Coronary artery (tissue), 2 donors: Measurements from ENCODE around the gene KRTCAP2.

Experiments
- DNase-seq: peaks from one replicate; pipeline ENCODE4 v3.0.0-alpha.2; 2017; ENCODE audit warnings: low spot score
- H3K27ac ChIP-seq, 2 donors: fragments of 200-600 bp; sonication (generic); one replicate each; pipeline ENCODE4 v1.5.1; 2016 to 2019
- H3K4me3 ChIP-seq: fragments of 200-600 bp; sonication (generic); 2 replicates; pipeline ENCODE4 v1.5.1; 2016; ENCODE audit warnings: mild to moderate bottlenecking, moderate library complexity
- TF ChIP-seq, protein P1 (sequence below): fragments of 200-600 bp; sonication (generic); IDR thresholded peaks from one replicate; pipeline ENCODE4 v1.5.1; 2019; ENCODE audit warnings: antibody characterized with exemption

KRTCAP2 gene

GRCh38 chr1:155136748-155137147 is 36.4 kb downstream of the KRTCAP2 start:
- TF ChIP-seq, protein P1, sequence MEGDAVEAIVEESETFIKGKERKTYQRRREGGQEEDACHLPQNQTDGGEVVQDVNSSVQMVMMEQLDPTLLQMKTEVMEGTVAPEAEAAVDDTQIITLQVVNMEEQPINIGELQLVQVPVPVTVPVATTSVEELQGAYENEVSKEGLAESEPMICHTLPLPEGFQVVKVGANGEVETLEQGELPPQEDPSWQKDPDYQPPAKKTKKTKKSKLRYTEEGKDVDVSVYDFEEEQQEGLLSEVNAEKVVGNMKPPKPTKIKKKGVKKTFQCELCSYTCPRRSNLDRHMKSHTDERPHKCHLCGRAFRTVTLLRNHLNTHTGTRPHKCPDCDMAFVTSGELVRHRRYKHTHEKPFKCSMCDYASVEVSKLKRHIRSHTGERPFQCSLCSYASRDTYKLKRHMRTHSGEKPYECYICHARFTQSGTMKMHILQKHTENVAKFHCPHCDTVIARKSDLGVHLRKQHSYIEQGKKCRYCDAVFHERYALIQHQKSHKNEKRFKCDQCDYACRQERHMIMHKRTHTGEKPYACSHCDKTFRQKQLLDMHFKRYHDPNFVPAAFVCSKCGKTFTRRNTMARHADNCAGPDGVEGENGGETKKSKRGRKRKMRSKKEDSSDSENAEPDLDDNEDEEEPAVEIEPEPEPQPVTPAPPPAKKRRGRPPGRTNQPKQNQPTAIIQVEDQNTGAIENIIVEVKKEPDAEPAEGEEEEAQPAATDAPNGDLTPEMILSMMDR: no peak
- H3K4me3 ChIP-seq: peak overlapping the region; percentile 97
- peak; percentile 71 for DNase-seq
- H3K27ac ChIP-seq: peak overlapping the region in 1 of 2 donors; percentile 100

DNA sequence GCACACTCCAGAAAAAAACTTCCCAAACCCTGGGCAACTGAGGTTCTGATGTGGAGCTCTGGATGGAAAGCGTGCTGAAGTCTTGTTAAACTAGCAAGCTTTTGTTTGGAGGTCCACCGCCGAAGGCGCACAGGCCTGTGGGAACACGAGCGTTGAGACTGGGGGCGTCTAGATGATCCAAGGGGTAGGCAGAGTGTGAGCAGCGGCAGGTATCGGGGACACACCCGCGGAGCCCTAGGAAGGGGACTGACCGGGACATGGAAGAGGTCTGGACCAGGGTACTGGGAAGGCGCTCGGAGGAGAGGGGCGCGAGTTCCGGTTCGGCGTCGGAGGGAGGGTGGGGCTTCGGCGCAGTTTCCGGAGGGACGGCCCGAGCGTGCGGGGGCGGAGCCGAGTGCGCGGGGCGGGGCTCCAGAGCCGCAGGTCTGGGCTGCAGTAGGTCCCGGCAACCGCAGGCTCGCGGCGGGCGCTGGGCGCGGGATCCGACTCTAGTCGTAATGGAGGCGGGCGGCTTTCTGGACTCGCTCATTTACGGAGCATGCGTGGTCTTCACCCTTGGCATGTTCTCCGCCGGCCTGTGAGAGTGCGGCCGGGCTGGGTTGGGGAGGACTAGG is 37.6 kb downstream of the KRTCAP2 start, which contains the start of gene SLC50A1:
Gene SLC50A1, plus strand, starts transcription at position 438 of the 614 bp plus-strand sequence. Its CDS starts 60 bp downstream, at position 498.
- TF ChIP-seq, protein P1: peak; percentile 20
- peak; percentile 98 for DNase-seq
- Histone ChIP-seq H3K27ac (peak within 1 kb of the TSS; percentile 87 to 100), H3K4me3 (peak within 1 kb of the TSS; percentile 97)

GRCh38 chr1:155134880-155135414 is 38.2 kb downstream of the KRTCAP2 start:
- DNase-seq: peak; percentile 99
- Histone ChIP-seq H3K4me3 (peak overlapping the region; percentile 97), H3K27ac (peak overlapping the region; percentile 87 to 100)
- TF ChIP-seq, protein P1: no peak

- TF ChIP-seq, protein P1: no peak
- Histone ChIP-seq H3K27ac (peak overlapping the region; percentile 87 to 100), H3K4me3 (peak overlapping the region; percentile 97)
- DNase-seq: peak; percentile 73
These were observed 38.8 kb downstream of the KRTCAP2 start for GRCh38 chr1:155134322-155134721.

GRCh38 chr1:155133799-155134281 is 39.3 kb downstream of the KRTCAP2 start:
- Histone ChIP-seq H3K4me3 (no peak overlapping the region), H3K27ac (peak overlapping the region; percentile 87 to 100)
- TF ChIP-seq, protein P1: no peak
- peak; percentile 72 for DNase-seq

DNA sequence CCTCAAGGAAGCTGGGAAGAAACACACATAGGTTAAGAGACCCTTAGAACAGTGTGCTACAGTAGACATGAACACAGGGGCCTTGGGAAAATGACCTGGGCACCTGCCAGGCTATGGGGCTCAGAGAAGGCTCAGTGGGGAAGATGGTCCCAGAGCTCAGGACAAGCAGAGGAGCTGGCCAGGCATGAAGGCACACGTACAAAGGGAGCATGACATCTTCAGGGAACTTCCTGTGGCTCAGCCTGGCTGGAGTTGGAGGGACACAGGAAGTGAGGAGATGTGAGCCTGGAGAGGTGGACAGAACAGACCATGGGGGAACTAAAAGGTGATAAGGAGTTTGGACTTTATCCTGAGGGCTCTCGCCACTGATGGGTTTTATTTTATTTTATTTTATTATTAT is 41.2 kb downstream of the KRTCAP2 start:
- no peak overlapping the region for H3K4me3 ChIP-seq
- DNase-seq: no peak
- TF ChIP-seq, protein P1: no peak
- H3K27ac ChIP-seq: no peak overlapping the region

DNA sequence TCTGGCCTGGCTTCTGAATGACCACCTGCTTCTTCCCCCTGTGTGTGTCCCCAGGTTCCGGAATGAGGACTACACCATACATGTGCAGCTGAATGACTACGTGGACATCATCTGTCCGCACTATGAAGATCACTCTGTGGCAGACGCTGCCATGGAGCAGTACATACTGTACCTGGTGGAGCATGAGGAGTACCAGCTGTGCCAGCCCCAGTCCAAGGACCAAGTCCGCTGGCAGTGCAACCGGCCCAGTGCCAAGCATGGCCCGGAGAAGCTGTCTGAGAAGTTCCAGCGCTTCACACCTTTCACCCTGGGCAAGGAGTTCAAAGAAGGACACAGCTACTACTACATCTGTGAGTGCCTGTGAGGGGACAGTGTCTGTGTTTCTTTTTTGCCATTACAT is 41.8 kb downstream of the KRTCAP2 start:
- Histone ChIP-seq H3K4me3 (no peak overlapping the region), H3K27ac (no peak overlapping the region)
- TF ChIP-seq, protein P1: no peak
- DNase-seq: no peak
